BLaER1 (cell line): ENCODE data around the gene NUP214.

Experiments
- H3K27ac ChIP-seq: shearing (Covaris generic); formaldehyde crosslinking; 2 replicates; pipeline ENCODE4 v1.8.1; 2022
- H3K27me3 ChIP-seq: shearing (Covaris generic); formaldehyde crosslinking; 2 replicates; pipeline ENCODE4 v1.8.1; 2022
- H3K36me3 ChIP-seq: shearing (Covaris generic); formaldehyde crosslinking; 2 replicates; pipeline ENCODE4 v1.8.1; 2022
- H3K4me1 ChIP-seq: shearing (Covaris generic); formaldehyde crosslinking; 2 replicates; pipeline ENCODE4 v1.8.1; 2022
- H3K4me2 ChIP-seq: shearing (Covaris generic); formaldehyde crosslinking; 2 replicates; pipeline ENCODE4 v1.8.1; 2022
- H3K4me3 ChIP-seq: shearing (Covaris generic); formaldehyde crosslinking; 2 replicates; pipeline ENCODE4 v1.8.1; 2022
- H3K9ac ChIP-seq: shearing (Covaris generic); formaldehyde crosslinking; 2 replicates; pipeline ENCODE4 v1.8.1; 2022
- H3K9me3 ChIP-seq: shearing (Covaris generic); formaldehyde crosslinking; 2 replicates; pipeline ENCODE4 v1.8.1; 2022
- H4K20me1 ChIP-seq: shearing (Covaris generic); formaldehyde crosslinking; 2 replicates; pipeline ENCODE4 v1.8.1; 2022
- Cebpa-rat ChIP-seq: shearing (Covaris generic); IDR thresholded peaks from 2 replicates; pipeline ENCODE4 v1.8.1; 2022

Gene NUP214

GRCh38 chr9:131277287-131277909 is 152.0 kb downstream of the NUP214 start:
- H3K4me3 ChIP-seq = peak overlapping the region; percentile 76
- TF ChIP-seq Cebpa-rat = no peak
- H3K36me3 ChIP-seq = no peaks in the 10 kb centered on the region
- peaks cover 55% of the 10 kb centered on the region for H3K4me1 ChIP-seq
- H3K27me3 ChIP-seq = peaks cover 78% of the 10 kb centered on the region
- peak overlapping the region; percentile 96 for H3K4me2 ChIP-seq
- H3K9me3 ChIP-seq = no peaks in the 10 kb centered on the region
- H3K9ac ChIP-seq = peak overlapping the region; percentile 73
- peaks cover 18% of the 10 kb centered on the region for H4K20me1 ChIP-seq
- peak overlapping the region; percentile 31 for H3K27ac ChIP-seq

- Histone ChIP-seq H3K4me1 (peaks cover 50% of the 10 kb centered on the region), H3K4me2 (peak overlapping the region; percentile 96), H3K36me3 (no peaks in the 10 kb centered on the region), H3K4me3 (peak overlapping the region; percentile 76), H3K27me3 (peaks cover 78% of the 10 kb centered on the region), H3K9me3 (no peaks in the 10 kb centered on the region), H3K9ac (peak overlapping the region; percentile 73), H3K27ac (peak overlapping the region; percentile 31), H4K20me1 (peaks cover 18% of the 10 kb centered on the region)
- no peak for TF ChIP-seq Cebpa-rat
Measured at GRCh38 chr9:131277910-131278701, 152.7 kb downstream of the NUP214 start.

DNA sequence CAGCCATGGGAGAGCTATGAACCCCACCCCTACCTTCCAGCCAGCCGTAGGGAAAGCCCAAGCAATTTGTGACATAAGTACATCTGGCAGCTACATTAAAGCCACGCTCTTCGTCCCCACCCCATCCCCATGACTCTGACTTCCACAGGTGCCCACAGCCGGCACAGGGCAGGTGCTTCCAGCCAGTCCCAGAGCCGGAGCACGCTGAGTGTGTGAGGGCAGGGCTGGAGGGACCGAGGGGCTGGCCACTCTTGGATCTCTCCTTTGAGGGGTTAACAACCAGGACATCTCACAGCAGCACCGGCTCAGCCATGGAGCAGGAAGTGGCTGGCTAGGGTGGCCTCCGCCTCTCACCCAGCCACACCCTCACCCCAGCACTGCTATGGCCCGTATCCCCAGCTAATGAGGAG is 153.3 kb downstream of the NUP214 start:
- no peak overlapping the region for H3K9ac ChIP-seq
- no peak for TF ChIP-seq Cebpa-rat
- no peaks in the 10 kb centered on the region for H3K9me3 ChIP-seq
- H3K4me2 ChIP-seq = peak overlapping the region; percentile 96
- H4K20me1 ChIP-seq = peaks cover 18% of the 10 kb centered on the region
- no peaks in the 10 kb centered on the region for H3K36me3 ChIP-seq
- H3K4me1 ChIP-seq = peaks cover 44% of the 10 kb centered on the region
- H3K27me3 ChIP-seq = peaks cover 78% of the 10 kb centered on the region
- H3K4me3 ChIP-seq = no peak overlapping the region
- H3K27ac ChIP-seq = no peak overlapping the region

DNA sequence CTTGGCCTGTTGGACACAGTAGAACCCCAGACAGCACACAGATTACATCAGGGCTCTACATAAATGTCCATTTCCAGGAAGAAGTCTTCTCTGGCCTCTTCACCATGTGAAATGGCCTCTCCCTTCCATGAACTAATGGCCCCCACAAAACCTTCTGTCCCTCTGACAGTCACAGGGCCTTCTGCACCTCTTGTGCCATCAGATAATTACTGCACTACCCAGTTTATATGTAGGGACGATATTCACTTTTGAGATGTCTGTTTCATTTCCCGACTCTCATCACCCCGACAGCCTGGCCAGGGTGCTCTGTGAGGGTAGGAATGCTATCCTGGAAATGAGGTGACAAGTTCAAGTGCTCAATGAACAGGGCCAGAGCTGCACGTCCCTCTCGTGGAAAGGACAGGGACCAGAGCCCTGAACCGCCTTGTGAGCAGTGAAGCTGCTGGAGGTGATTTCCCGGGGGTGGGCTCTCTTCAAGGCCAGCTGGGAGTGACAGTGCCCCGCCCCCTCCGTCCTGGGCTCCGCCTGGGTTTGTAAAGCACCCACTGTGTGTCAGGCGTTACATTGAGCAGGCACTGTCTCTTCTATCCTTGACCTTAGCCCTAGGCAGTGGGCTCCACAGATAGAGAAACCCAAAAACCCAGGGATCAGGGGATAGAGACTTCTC is 153.9 kb downstream of the NUP214 start:
- Histone ChIP-seq H3K36me3 (no peaks in the 10 kb centered on the region), H3K27ac (no peak overlapping the region), H3K4me2 (peak overlapping the region; percentile 96), H3K9ac (no peak overlapping the region), H3K4me1 (peaks cover 38% of the 10 kb centered on the region), H3K4me3 (no peak overlapping the region), H3K9me3 (no peaks in the 10 kb centered on the region), H4K20me1 (peaks cover 18% of the 10 kb centered on the region), H3K27me3 (peaks cover 78% of the 10 kb centered on the region)
- TF ChIP-seq Cebpa-rat = no peak

DNA sequence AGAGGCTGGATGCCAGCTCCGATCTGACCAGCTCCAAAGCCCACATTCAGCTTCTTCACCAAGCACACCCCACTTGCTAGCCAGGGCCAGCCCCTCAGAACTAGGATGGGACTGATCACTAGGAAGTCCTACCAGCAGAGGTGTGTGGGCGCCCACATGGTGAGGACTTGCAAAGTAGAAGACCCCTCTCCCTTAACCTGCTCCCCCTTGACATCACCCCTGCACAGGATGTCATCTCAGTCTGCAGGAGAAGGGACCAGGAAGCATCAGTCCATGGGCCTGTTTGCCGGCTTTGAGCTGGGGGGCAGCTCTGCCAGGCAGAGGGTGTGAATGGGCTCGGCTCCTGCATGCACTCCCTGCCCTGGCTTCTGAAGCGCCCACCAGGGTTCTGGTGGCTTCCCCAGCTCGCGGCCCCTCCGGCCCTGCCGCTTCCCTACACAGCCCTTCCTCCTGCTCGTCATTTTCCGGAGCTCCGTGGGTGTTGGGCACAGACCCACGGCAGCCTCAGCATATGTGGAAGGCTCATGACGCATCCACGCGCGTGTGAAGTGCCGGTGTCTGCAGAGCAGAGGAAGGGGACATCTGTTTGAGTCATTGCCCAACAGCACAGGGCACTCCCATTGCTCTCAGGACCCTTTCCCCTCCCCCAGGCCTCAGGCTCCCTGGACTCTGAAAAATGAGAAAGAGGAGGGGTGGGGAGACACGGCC is 154.6 kb downstream of the NUP214 start:
- no peaks in the 10 kb centered on the region for H3K9me3 ChIP-seq
- H3K36me3 ChIP-seq = no peaks in the 10 kb centered on the region
- TF ChIP-seq Cebpa-rat = no peak
- H3K27me3 ChIP-seq = peaks cover 78% of the 10 kb centered on the region
- no peak overlapping the region for H3K27ac ChIP-seq
- peaks cover 12% of the 10 kb centered on the region for H4K20me1 ChIP-seq
- H3K4me2 ChIP-seq = no peak overlapping the region
- peaks cover 32% of the 10 kb centered on the region for H3K4me1 ChIP-seq
- H3K9ac ChIP-seq = no peak overlapping the region
- H3K4me3 ChIP-seq = no peak overlapping the region

- Histone ChIP-seq H3K27ac (no peak overlapping the region), H3K9me3 (no peaks in the 10 kb centered on the region), H3K4me1 (peaks cover 25% of the 10 kb centered on the region), H3K36me3 (no peaks in the 10 kb centered on the region), H3K4me2 (no peak overlapping the region), H3K27me3 (peaks cover 71% of the 10 kb centered on the region), H3K4me3 (no peak overlapping the region), H3K9ac (no peak overlapping the region), H4K20me1 (peaks cover 6% of the 10 kb centered on the region)
- no peak for TF ChIP-seq Cebpa-rat
Measured at GRCh38 chr9:131280660-131281059, 155.3 kb downstream of the NUP214 start.

DNA sequence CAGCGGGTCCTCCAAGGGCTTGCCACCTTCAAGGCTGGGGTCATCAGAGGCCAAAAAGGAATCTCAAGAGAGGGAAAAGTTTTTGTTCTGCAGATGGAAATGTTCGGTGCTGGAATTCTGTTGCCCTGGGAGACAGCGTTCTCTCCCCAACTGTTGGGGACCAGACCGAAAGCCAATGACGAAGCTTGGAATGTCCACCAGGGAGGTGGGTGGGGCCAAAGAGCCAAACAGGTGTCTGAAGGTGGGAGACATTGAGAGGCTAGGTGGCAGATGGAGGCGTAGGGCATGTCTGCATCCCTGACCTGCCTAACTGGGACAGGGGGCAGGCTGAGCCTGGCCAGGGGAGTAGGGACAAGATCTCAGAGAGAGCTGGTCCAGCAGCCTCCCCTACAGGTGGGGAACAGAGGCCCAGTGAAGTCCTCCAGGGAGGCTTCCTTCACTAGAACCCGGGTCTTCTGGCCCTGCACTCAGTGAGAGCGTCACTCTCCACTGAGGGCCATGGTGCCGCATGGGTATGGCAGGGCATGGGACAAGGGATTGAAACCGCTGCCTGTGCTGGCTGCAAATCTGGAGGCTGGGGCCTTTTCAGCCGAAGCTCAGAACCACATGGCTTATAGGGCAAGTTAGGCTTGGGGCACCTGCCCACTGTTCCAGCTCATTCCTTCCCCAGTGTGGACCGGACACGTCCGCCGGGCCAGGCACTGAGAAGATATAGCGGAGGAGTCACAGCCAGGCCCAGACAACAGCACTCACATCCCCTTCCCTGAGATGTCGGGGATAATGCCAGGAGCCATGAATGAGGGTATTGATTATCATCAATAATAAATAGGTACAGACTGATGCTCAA is 156.0 kb downstream of the NUP214 start:
- no peak overlapping the region for H3K27ac ChIP-seq
- no peaks in the 10 kb centered on the region for H3K36me3 ChIP-seq
- H3K4me3 ChIP-seq = no peak overlapping the region
- peaks cover 18% of the 10 kb centered on the region for H3K4me1 ChIP-seq
- no peaks in the 10 kb centered on the region for H3K9me3 ChIP-seq
- peaks cover 64% of the 10 kb centered on the region for H3K27me3 ChIP-seq
- H3K9ac ChIP-seq = no peak overlapping the region
- H3K4me2 ChIP-seq = no peak overlapping the region
- no peaks in the 10 kb centered on the region; the same call in 1 of the 2 replicates for H4K20me1 ChIP-seq
- TF ChIP-seq Cebpa-rat = no peak

GRCh38 chr9:131282175-131282574 is 156.8 kb downstream of the NUP214 start:
- TF ChIP-seq Cebpa-rat = no peak
- no peaks in the 10 kb centered on the region for H3K9me3 ChIP-seq
- 0 out of 2 replicates have a peak overlapping the region, but pooled peaks have one; percentile 36 for H3K4me3 ChIP-seq
- no peak overlapping the region for H3K9ac ChIP-seq
- no peaks in the 10 kb centered on the region for H3K36me3 ChIP-seq
- peaks cover 14% of the 10 kb centered on the region for H3K4me1 ChIP-seq
- no peak overlapping the region for H3K27ac ChIP-seq
- no peaks in the 10 kb centered on the region; the same call in 1 of the 2 replicates for H4K20me1 ChIP-seq
- peak overlapping the region; percentile 52; the same call in 1 of the 2 replicates for H3K4me2 ChIP-seq
- H3K27me3 ChIP-seq = peaks cover 56% of the 10 kb centered on the region
